ENCODE measurements around the gene CGB8.
A peak's percentile ranks its signal among the peaks of the same experiment; 100 is the strongest.
"Not testable (repeated sequence)": the region's sequence is repeated elsewhere in the genome, so short reads cannot be mapped to it uniquely, and the experiment has no call there.

CGB8 gene

GRCh38 chr19:49020342-49020741 is 28.6 kb downstream of the CGB8 start:
- Histone ChIP-seq H3K36me3 (ENCODE audit: control insufficient read depth, insufficient read depth, low read length) (no peaks in the 10 kb centered on the region), H3K27ac (no peak overlapping the region), H3K79me2 (no peaks in the 10 kb centered on the region), H3K4me1 (peaks cover 5% of the 10 kb centered on the region), H3K4me2 (ENCODE audit: low read length) (no peak overlapping the region), H3K4me3 (ENCODE audit: low read depth, low read length) (no peak overlapping the region), H3K9ac (no peak overlapping the region), H2AFZ (no peak overlapping the region), H3K27me3 (ENCODE audit: control insufficient read depth, insufficient read depth, low read length) (no peaks in the 10 kb centered on the region), H3K9me3 (ENCODE audit: control insufficient read depth, low read length) (no peaks in the 10 kb centered on the region)
- TF ChIP-seq CTCF (IDR thresholded peaks at IDR 0.05): no peak

DNA sequence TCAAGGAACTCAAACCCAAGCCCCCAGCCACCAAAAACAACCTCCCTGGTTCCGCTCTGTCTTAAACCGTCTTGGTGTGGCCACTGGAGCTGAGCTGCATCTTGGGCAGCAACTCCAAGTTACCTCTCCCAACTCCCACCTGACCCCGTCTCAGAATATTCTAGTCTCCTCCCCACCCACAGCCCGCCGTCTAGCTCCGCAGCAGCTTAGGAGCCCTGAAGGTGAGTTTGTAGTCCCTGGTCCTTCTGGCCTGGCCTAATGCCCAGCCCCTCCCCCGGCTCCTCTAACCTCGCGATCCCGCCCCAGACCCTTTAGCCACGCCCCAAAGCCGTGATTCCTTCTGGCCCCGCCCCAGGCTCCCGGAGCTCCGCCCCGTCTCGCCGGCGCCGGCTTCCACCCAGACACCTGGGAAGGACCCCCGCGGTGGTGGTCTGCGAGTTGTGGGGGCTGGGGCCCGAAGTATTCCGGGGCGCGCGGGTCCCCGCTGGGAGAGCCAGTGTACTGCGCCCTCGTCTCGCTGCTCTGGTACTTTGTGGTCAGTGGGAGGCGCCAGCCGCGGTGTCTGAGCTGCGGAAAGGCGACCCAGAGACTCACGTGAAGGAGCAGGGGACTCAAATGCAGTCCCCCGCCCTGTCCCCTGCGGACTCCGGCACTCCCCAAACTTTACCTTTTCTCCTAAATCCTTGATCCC is 29.5 kb downstream of the CGB8 start:
- no peaks in the 10 kb centered on the region for H3K79me2 ChIP-seq
- no peaks in the 10 kb centered on the region for H3K36me3 ChIP-seq (ENCODE audit: control insufficient read depth, insufficient read depth, low read length)
- no peaks in the 10 kb centered on the region for H3K9me3 ChIP-seq (ENCODE audit: control insufficient read depth, low read length)
- peak overlapping the region; percentile 68 for H2AFZ ChIP-seq
- peak overlapping the region; percentile 52 for H3K4me3 ChIP-seq (ENCODE audit: low read depth, low read length)
- no peak for TF ChIP-seq CTCF (IDR thresholded peaks at IDR 0.05)
- no peak overlapping the region for H3K27ac ChIP-seq
- peaks cover 5% of the 10 kb centered on the region for H3K4me1 ChIP-seq
- no peak overlapping the region for H3K9ac ChIP-seq
- no peaks in the 10 kb centered on the region for H3K27me3 ChIP-seq (ENCODE audit: control insufficient read depth, insufficient read depth, low read length)
- H3K4me2 ChIP-seq (ENCODE audit: low read length): peak overlapping the region; percentile 88

GRCh38 chr19:49018388-49019241 is 30.3 kb downstream of the CGB8 start:
- H3K4me1 ChIP-seq; H3K36me3 ChIP-seq (ENCODE audit: control insufficient read depth, insufficient read depth, low read length); H3K79me2 ChIP-seq; H3K9ac ChIP-seq; H3K27ac ChIP-seq; H3K27me3 ChIP-seq (ENCODE audit: control insufficient read depth, insufficient read depth, low read length); H3K9me3 ChIP-seq (ENCODE audit: control insufficient read depth, low read length): not testable (repeated sequence)
- peak overlapping the region; percentile 68 for H2AFZ ChIP-seq
- peak overlapping the region; percentile 88 for H3K4me2 ChIP-seq (ENCODE audit: low read length)
- H3K4me3 ChIP-seq (ENCODE audit: low read depth, low read length): peak overlapping the region; percentile 52

DNA sequence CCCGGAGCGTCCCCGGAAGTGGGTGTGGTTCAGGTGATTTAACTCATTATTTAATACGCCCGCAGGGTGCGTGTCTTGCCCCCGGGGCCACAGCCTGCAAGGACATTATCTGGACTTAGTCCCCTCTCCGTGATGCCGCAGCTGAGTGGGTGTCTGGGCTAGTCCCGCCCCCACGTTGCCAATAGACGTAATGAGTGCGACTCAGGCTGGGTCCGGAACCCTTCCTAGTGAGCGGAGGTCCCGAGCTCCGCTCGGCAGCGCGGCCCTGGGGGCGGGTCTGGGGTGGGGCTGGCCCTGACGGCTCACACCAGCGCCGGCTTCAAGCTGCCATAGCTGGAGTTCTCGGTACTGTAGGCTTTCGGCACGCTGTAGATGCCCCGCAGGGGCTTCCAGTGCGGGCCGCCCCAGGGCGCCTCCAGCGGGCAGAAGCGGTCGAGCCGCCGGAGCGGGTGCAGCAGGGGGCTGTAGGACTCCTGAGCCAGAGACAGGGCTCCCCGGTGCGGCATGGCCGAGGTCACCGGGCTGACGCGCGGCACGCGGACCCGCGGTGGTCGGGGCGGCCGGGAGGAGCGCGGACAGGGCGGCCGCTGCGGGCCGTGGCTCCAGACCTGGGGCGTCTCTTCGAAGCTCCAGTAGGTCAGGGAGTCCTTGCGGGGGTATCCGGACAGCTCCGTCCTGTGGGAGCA is 31.1 kb downstream of the CGB8 start:
- Histone ChIP-seq H3K27ac (no peak overlapping the region), H2AFZ (peak overlapping the region; percentile 68), H3K9ac (no peak overlapping the region), H3K4me3 (ENCODE audit: low read depth, low read length) (peak overlapping the region; percentile 52), H3K9me3 (ENCODE audit: control insufficient read depth, low read length) (no peaks in the 10 kb centered on the region), H3K4me1 (peaks cover 5% of the 10 kb centered on the region), H3K4me2 (ENCODE audit: low read length) (peak overlapping the region; percentile 88), H3K27me3 (ENCODE audit: control insufficient read depth, insufficient read depth, low read length) (no peaks in the 10 kb centered on the region), H3K36me3 (ENCODE audit: control insufficient read depth, insufficient read depth, low read length) (no peaks in the 10 kb centered on the region), H3K79me2 (no peaks in the 10 kb centered on the region)
- TF ChIP-seq CTCF (IDR thresholded peaks at IDR 0.05): peak; percentile 41

- no peaks in the 10 kb centered on the region for H3K79me2 ChIP-seq
- H3K4me2 ChIP-seq (ENCODE audit: low read length): peak within 1 kb of the TSS; percentile 88
- no peaks in the 10 kb centered on the region for H3K27me3 ChIP-seq (ENCODE audit: control insufficient read depth, insufficient read depth, low read length)
- no peak within 1 kb of the TSS for H3K27ac ChIP-seq
- peak within 1 kb of the TSS; percentile 52 for H3K4me3 ChIP-seq (ENCODE audit: low read depth, low read length)
- no peaks in the 10 kb centered on the region for H3K9me3 ChIP-seq (ENCODE audit: control insufficient read depth, low read length)
- peak within 1 kb of the TSS; percentile 68 for H2AFZ ChIP-seq
- H3K9ac ChIP-seq: no peak within 1 kb of the TSS
- H3K36me3 ChIP-seq (ENCODE audit: control insufficient read depth, insufficient read depth, low read length): no peaks in the 10 kb centered on the region
- H3K4me1 ChIP-seq: peaks cover 5% of the 10 kb centered on the region
- no peak for TF ChIP-seq CTCF (IDR thresholded peaks at IDR 0.05)
Measured at GRCh38 chr19:49017041-49017665, 31.8 kb downstream of the CGB8 start, which contains the start of gene LHB. Gene LHB (minus strand): TSS chr19:49017091. CDS start chr19:49017081, 10 bp downstream.

Measured in parathyroid adenoma (tissue), 2 donors.